Left cardiac atrium (tissue), 2 donors: ENCODE results near the gene SCYGR2. TPM values are rescaled to one million over a fixed set of nuclear protein-coding genes. Genes with fewer than 3 reads are reported as not detected.

Experiments used
- total RNA-seq, 2 donors: library from RNA; stranded (reverse); fragmentation: NEBNext Ultra II Directional; extraction: Animal tissue kit (Norgen Biotek cat#: 25700); gene quantifications; one replicate each; pipeline ENCODE4 v1.2.1, GENCODE V29; 2021
- donor health status: DM: no; HTN: yes; CAD: no; lungs with severe emphysema.
- donor health status: DM: yes; HTN: yes; CAD: no.

SCYGR2 gene
- total RNA-seq, 2 donors from 2014 or later: not detected

Other genes starting within 250 kb of the SCYGR2 start
- gene TM4SF20, start 219.6 kb upstream of the SCYGR2 start, total RNA-seq: not detected
- gene SCYGR1, start 210.9 kb upstream of the SCYGR2 start, total RNA-seq: not detected
- gene AGFG1, start 126.7 kb upstream of the SCYGR2 start, total RNA-seq: 10 to 100 TPM; 61.4 to 78.2 TPM
- not detected for gene SCYGR3, start 15.9 kb downstream of the SCYGR2 start, total RNA-seq
- not detected for gene SCYGR4, start 18.6 kb downstream of the SCYGR2 start, total RNA-seq
- not detected for gene SCYGR5, start 67.9 kb downstream of the SCYGR2 start, total RNA-seq
- gene SLC19A3, start 119.1 kb downstream of the SCYGR2 start, total RNA-seq: 10 to 100 TPM; 14.2 to 40.4 TPM
- gene SCYGR6, start 125.9 kb downstream of the SCYGR2 start, total RNA-seq: not detected
- not detected for gene SCYGR7, start 129.4 kb downstream of the SCYGR2 start, total RNA-seq
- gene SCYGR8, start 147.0 kb downstream of the SCYGR2 start, total RNA-seq: not detected
- not detected for gene CCL20, start 214.9 kb downstream of the SCYGR2 start, total RNA-seq